ENCODE results near the gene S100A12.
A peak's percentile ranks its signal among the peaks of the same experiment; 100 is the strongest.
"Not testable (repeated sequence)": the region's sequence is repeated elsewhere in the genome, so short reads cannot be mapped to it uniquely, and the experiment has no call there.

Gene S100A12

GRCh38 chr1:153375511-153375910, at the start of gene S100A12:
Gene S100A12, minus strand, starts transcription at chr1:153375621. Its CDS starts 1,029 bp downstream, at chr1:153374592.
- DNase-seq (ENCODE audit: low read depth in 2 of 2): no peak

- peak; percentile 43 to 50 for DNase-seq (ENCODE audit: low read depth in 2 of 2)
Observed at GRCh38 chr1:153422450-153423068, 47.1 kb upstream of the S100A12 start.

- DNase-seq (ENCODE audit: low read depth in 2 of 2): no peak
Observed at GRCh38 chr1:153420306-153420705, 44.9 kb upstream of the S100A12 start.

GRCh38 chr1:153419436-153419793, 44.0 kb upstream of the S100A12 start:
- not testable (repeated sequence) for DNase-seq (ENCODE audit: low read depth in 2 of 2)

GRCh38 chr1:153418758-153419435, 43.5 kb upstream of the S100A12 start:
- DNase-seq (ENCODE audit: low read depth in 2 of 2): not testable (repeated sequence)

- DNase-seq (ENCODE audit: low read depth in 2 of 2): no peak
Observed at GRCh38 chr1:153417136-153417888, 41.9 kb upstream of the S100A12 start.

- DNase-seq (ENCODE audit: low read depth in 2 of 2): no peak
Observed at GRCh38 chr1:153415850-153416570, 40.6 kb upstream of the S100A12 start, which contains the start of gene S100A7A. Gene S100A7A, plus strand, starts transcription at chr1:153416520. Its CDS starts 1,563 bp downstream, at chr1:153418083.

GRCh38 chr1:153413961-153414360, 38.5 kb upstream of the S100A12 start:
- DNase-seq (ENCODE audit: low read depth in 2 of 2): not testable (repeated sequence)

GRCh38 chr1:153407274-153407673, 31.9 kb upstream of the S100A12 start:
- not testable (repeated sequence) for DNase-seq (ENCODE audit: low read depth in 2 of 2)

- DNase-seq (ENCODE audit: low read depth in 2 of 2): not testable (repeated sequence)
Observed at GRCh38 chr1:153405825-153406599, 30.6 kb upstream of the S100A12 start.

GRCh38 chr1:153404768-153405167, 29.3 kb upstream of the S100A12 start:
- peak; percentile 32 to 56 for DNase-seq (ENCODE audit: low read depth in 2 of 2)

GRCh38 chr1:153404086-153404635, 28.7 kb upstream of the S100A12 start:
- no peak for DNase-seq (ENCODE audit: low read depth in 2 of 2)

- DNase-seq (ENCODE audit: low read depth in 2 of 2): no peak
Observed at GRCh38 chr1:153403421-153404085, 28.1 kb upstream of the S100A12 start.

GRCh38 chr1:153402226-153402625, 26.8 kb upstream of the S100A12 start:
- no peak for DNase-seq (ENCODE audit: low read depth in 2 of 2)

- no peak for DNase-seq (ENCODE audit: low read depth in 2 of 2)
Observed at GRCh38 chr1:153401461-153401860, 26.0 kb upstream of the S100A12 start.

- DNase-seq (ENCODE audit: low read depth in 2 of 2): no peak
Observed at GRCh38 chr1:153400244-153400643, 24.8 kb upstream of the S100A12 start.

- DNase-seq (ENCODE audit: low read depth in 2 of 2): no peak
Observed at GRCh38 chr1:153399401-153400055, 24.1 kb upstream of the S100A12 start.

GRCh38 chr1:153397924-153398651, 22.7 kb upstream of the S100A12 start:
- DNase-seq (ENCODE audit: low read depth in 2 of 2): no peak
